Skeletal muscle satellite cell (primary cell): Measurements from ENCODE around the gene JMY.

ENCODE experiments used
- H3K27me3 ChIP-seq: 2 replicates; pipeline ENCODE4 v1.7.0; 2013; ENCODE audit warnings: low read length; ENCODE audit not compliant: control insufficient read depth, insufficient read depth
- H3K36me3 ChIP-seq: 2 replicates; pipeline ENCODE4 v1.7.0; 2013; ENCODE audit warnings: mild to moderate bottlenecking, control low read depth, low read length; ENCODE audit not compliant: insufficient read depth
- H3K4me1 ChIP-seq: 2 replicates; pipeline ENCODE4 v1.7.0; 2013; ENCODE audit warnings: low read length; ENCODE audit not compliant: control insufficient read depth, insufficient read depth
- H3K4me2 ChIP-seq: 2 replicates; pipeline ENCODE4 v1.7.0; 2013; ENCODE audit warnings: mild to moderate bottlenecking, low read length
- H3K4me3 ChIP-seq: 2 replicates; pipeline ENCODE4 v1.7.0; 2013; ENCODE audit warnings: low read length
- H3K9ac ChIP-seq: 2 replicates; pipeline ENCODE4 v1.7.0; 2013; ENCODE audit warnings: mild to moderate bottlenecking, low read depth, low read length, moderate library complexity
- H3K9me3 ChIP-seq: replicated peaks from 2 replicates; pipeline ENCODE4 v1.7.0; 2013; ENCODE audit warnings: mild to moderate bottlenecking, control low read depth, low read length

JMY gene

DNA sequence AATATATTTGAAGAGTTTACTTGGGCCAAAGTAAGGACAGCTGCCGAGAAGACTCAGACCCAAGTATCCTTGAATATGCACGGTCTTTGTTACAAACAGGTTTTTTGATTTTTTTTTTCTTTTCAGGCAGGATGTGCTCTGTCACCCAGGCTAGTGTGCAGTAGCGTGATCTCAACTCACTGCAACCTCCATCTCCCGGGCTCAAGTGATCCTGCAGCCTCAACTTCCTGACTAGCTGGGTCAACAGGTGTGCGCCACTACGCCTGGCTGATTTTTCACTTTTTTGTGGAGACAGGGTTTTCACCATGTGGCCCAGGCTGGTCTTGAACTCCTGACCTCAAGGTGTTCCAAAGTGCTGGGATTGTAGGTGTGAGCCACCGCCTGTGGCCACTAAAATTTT, 27.4 kb downstream of the JMY start:
- Histone ChIP-seq H3K4me3 (no peak overlapping the region), H3K36me3 (no peaks in the 10 kb centered on the region), H3K9ac (no peak overlapping the region), H3K27me3 (no peaks in the 10 kb centered on the region), H3K4me2 (no peak overlapping the region), H3K4me1 (no peaks in the 10 kb centered on the region), H3K9me3 (no peaks in the 10 kb centered on the region)

DNA sequence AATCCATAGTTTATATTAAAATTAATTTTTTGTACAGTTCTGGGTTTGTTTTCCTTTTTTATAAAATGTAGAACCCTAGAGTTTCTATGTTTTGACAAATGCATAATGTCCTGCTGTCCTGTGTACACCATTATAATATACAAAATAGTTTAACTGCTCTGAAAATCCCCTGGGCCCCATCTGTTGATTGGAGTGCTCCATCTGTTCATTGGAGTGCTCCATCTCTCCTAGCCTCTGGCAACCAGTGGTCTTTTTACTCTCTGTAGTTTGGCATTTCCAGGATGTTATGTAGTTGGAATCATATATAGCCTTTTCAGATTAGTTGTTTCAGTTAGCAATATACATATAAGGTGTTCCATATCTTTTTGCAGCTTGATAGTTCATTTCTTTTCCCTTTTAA, 31.2 kb downstream of the JMY start:
- no peaks in the 10 kb centered on the region for H3K27me3 ChIP-seq
- H3K9me3 ChIP-seq: no peaks in the 10 kb centered on the region
- no peaks in the 10 kb centered on the region for H3K4me1 ChIP-seq
- no peaks in the 10 kb centered on the region for H3K36me3 ChIP-seq
- H3K4me3 ChIP-seq: no peak overlapping the region
- H3K9ac ChIP-seq: no peak overlapping the region
- no peak overlapping the region for H3K4me2 ChIP-seq

DNA sequence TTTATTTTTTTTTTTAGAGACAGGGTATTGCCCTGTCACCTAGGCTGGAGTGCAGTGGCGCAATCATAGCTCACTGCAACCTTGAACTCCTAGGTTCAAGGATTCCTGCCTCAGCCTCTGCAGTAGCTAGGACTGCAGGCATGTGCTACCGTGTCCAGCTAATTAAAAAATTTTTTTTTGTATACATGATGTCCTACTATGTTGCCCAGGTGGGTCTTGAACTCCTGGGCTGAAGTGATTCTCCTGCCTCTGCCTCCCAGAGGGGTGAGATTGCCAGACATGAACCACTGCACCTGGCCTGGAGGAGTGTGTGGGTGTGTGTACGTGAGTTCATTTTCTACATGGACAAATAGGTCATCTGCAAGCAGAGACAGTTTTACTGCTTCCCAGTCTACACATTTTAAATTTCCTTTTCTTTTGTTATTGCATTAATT, 33.8 kb downstream of the JMY start:
- Histone ChIP-seq H3K4me1 (no peaks in the 10 kb centered on the region), H3K9ac (no peak overlapping the region), H3K36me3 (no peaks in the 10 kb centered on the region), H3K4me2 (no peak overlapping the region), H3K4me3 (no peak overlapping the region), H3K27me3 (no peaks in the 10 kb centered on the region), H3K9me3 (no peaks in the 10 kb centered on the region)

DNA sequence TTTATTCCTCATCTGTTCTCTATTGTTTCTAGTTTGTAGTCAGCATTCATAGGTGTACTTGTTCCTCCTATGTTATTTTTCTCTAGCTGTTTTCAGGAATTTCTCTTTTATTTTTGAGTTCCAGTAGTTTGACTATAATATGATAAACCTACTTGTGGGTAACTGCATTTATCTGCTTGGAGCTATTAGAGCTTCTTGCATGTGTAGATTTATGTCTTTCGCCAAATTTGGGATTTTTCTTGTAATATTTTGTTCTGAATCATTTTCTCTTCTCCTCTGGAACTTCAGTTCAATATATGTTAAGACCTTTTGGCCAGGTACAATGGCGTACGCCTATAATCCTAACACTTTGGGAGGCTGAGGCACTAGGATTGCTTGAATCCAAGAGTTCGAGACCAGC, 37.4 kb downstream of the JMY start:
- Histone ChIP-seq H3K9me3 (no peaks in the 10 kb centered on the region), H3K4me2 (no peak overlapping the region), H3K36me3 (no peaks in the 10 kb centered on the region), H3K4me1 (peaks cover 7% of the 10 kb centered on the region), H3K9ac (no peak overlapping the region), H3K27me3 (no peaks in the 10 kb centered on the region), H3K4me3 (no peak overlapping the region)

DNA sequence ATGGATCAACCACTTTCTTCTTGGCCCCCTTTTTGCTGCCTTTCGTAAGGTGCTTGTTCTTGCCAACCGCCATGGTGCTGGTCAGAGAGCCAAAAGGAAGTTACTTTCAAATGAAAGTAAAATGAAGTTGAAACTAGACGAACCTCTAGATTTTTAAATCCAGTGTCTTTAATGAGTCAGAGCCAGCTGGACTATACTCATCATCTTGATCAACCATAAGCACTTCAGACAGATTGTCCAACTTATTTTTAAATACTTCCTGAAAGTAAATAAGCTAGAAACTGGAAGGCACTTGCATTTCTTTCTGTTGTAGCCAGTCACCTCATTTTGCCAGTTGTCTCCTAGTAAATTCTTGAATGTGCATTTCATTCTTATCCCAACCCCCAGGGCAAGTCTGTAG, 48.9 kb downstream of the JMY start:
- Histone ChIP-seq H3K9me3 (no peaks in the 10 kb centered on the region), H3K4me2 (no peak overlapping the region), H3K4me3 (no peak overlapping the region), H3K27me3 (no peaks in the 10 kb centered on the region), H3K36me3 (no peaks in the 10 kb centered on the region), H3K9ac (no peak overlapping the region), H3K4me1 (no peaks in the 10 kb centered on the region)

DNA sequence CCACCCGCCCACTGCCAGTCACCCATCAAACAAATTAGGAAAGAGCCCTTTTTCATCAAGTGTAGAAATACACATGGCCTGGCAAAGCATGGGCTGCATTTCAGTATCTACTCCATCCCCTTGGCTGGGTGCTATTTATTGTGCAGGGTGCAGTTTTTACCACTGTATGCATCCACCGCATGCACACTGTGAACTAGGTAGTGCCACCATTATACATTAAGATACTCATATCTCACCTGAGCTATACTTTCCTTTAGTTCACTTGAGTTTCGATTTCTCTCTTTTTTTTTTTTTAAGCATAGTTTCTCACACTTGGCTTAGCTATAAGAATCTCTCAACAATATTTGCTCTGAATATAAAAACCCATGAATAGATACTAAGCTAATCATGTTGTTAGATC, 49.4 kb downstream of the JMY start:
- Histone ChIP-seq H3K27me3 (no peaks in the 10 kb centered on the region), H3K9ac (no peak overlapping the region), H3K4me1 (no peaks in the 10 kb centered on the region), H3K4me3 (no peak overlapping the region), H3K36me3 (no peaks in the 10 kb centered on the region), H3K4me2 (no peak overlapping the region), H3K9me3 (no peaks in the 10 kb centered on the region)

DNA sequence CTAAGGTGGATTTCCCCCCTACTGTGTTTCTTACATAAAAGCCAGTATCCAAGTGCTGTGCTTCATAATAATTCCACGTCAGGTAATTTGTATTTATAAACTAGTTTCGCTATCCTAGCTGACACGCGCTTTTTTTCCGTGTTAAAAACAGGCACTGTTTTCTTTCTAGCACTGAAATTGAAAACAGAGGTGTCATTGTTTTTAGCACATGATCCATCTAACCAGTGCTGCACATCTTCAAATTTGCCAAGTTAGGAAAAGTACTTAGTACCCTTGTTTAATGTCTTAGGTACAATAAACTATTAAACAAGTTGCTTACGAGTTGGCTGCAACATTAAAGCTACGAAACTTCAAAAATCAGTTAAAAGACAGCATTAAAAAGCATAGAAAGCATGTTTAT, 49.9 kb downstream of the JMY start:
- H3K9ac ChIP-seq: no peak overlapping the region

DNA sequence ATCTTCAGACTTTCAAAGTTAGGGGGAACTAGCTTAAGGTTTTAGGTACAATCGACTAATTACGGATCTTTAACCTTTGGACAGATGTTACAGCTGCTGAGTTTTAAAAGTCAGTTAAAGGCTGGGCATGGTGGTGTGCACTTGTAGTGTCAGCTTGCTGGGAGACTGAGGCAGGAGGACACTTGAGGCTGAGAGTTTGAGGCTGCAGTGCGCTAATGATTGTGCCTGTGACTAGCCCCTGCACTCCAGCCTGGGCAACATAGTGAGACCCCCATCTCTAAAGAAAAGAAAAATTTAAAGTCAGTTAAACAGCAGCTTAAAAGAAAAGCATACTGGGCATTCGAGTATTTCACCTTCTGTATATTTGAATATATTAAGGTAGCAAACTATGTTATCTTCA, 51.4 kb downstream of the JMY start:
- Histone ChIP-seq H3K36me3 (no peaks in the 10 kb centered on the region), H3K4me2 (no peak overlapping the region)

More for the DNA sequence above, 49.9 kb downstream of the JMY start:
- H3K4me3 ChIP-seq: no peak overlapping the region
- H3K9me3 ChIP-seq: no peaks in the 10 kb centered on the region
- no peaks in the 10 kb centered on the region for H3K36me3 ChIP-seq
- H3K4me2 ChIP-seq: no peak overlapping the region
- no peaks in the 10 kb centered on the region for H3K27me3 ChIP-seq
- no peaks in the 10 kb centered on the region for H3K4me1 ChIP-seq

DNA sequence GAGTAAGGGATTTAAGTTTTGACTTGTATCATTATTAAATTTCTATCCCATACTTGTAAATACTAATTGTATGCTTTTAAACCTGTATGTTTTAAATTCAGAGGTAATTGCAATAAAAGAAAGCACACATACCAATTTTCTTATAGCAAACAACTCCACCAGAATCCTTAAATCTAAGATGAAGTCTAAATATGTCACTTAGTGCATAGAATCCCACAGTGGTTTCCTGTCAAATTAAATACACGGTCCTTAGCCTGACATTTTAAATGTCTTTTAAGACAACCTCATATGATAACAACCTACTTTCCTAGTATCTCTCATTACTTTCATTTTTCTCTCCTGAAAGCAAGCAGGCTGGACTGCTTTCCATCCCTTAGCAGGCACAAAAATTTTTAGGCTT, 52.0 kb downstream of the JMY start:
- Histone ChIP-seq H3K4me1 (no peaks in the 10 kb centered on the region), H3K36me3 (no peaks in the 10 kb centered on the region), H3K27me3 (no peaks in the 10 kb centered on the region), H3K4me3 (no peak overlapping the region), H3K9me3 (no peaks in the 10 kb centered on the region), H3K4me2 (no peak overlapping the region), H3K9ac (no peak overlapping the region)

More for the DNA sequence above, 51.4 kb downstream of the JMY start:
- Histone ChIP-seq H3K4me3 (no peak overlapping the region), H3K27me3 (no peaks in the 10 kb centered on the region), H3K9me3 (no peaks in the 10 kb centered on the region), H3K9ac (no peak overlapping the region), H3K4me1 (no peaks in the 10 kb centered on the region)

DNA sequence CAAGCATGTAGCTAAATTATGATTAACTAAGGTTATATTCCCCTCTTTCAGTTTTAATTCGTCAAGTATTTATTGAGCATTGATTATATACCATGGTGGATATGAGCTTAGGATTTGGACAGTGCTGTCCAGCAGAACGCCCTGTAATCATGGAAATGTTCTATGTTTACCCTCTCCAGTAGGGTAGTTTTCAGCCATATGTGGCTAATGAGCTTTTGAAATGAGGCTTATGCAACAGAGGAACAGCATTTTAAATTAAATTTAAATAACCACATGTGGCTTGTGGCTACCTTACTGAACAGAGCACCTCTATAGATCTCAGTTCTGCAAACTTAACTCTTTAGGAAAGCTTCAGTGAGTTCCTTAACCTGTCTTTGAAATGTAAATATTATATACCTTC, 59.1 kb downstream of the JMY start:
- Histone ChIP-seq H3K4me1 (no peaks in the 10 kb centered on the region), H3K9ac (no peak overlapping the region), H3K36me3 (no peaks in the 10 kb centered on the region), H3K27me3 (no peaks in the 10 kb centered on the region), H3K4me3 (no peak overlapping the region), H3K9me3 (no peaks in the 10 kb centered on the region), H3K4me2 (no peak overlapping the region)

DNA sequence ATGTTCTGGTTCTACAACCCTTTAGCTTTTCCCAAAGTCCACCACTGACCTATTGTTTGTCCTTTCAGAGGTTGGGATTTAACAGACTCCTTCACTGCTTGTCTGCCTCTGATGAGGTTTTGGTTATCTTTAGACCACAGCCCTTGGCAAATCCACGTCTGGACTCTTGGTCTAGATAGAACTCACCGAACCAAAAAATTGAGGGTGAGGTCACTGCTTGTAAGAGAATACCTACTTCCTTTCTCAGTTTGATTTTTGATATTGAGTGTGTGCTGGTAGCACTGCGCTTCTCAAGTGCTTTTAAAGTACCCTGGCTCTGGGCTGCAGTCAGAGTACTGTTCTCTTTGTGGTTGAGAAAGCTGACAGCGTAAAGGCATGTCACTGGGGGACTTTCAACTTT, 61.7 kb downstream of the JMY start:
- Histone ChIP-seq H3K36me3 (peaks cover 5% of the 10 kb centered on the region), H3K9me3 (no peaks in the 10 kb centered on the region), H3K9ac (no peak overlapping the region), H3K27me3 (no peaks in the 10 kb centered on the region), H3K4me3 (no peak overlapping the region), H3K4me1 (peaks cover 12% of the 10 kb centered on the region), H3K4me2 (no peak overlapping the region)

DNA sequence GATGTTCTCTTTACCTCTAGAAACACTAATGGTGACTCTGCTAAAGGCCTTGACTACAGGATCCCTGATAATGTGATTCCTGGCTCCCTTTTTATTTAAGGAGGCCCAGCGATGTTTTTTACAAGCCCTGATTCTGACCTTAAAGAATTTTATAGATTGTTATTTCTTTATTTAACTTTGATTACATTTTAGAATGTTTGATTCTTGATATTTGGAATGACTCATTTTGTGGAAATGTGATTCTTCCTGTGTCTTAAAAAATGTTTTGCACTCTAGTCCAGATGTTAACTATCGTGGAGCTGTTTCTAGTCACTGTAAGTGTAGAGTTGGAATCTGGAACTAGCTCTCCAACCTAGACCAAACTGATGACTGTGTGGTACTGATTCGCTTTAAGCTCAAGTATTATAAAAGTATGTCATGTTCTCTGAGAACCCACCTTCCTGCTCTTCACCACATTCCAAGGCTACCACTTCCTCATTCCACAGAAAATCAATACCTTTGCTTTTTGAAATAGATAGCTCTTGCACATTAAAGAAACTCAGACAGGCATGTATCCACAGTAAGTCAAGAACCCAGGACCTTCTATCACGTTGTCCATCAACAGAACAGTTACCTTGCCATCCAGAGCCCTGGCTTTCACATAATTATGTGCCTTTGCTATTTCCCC, 65.2 kb downstream of the JMY start:
- Histone ChIP-seq H3K9me3 (no peaks in the 10 kb centered on the region), H3K4me3 (no peak overlapping the region), H3K9ac (no peak overlapping the region), H3K4me2 (no peak overlapping the region), H3K36me3 (peaks cover 6% of the 10 kb centered on the region), H3K27me3 (no peaks in the 10 kb centered on the region), H3K4me1 (peaks cover 12% of the 10 kb centered on the region)
